ENCODE measurements around the gene SHTN1. TPM values are rescaled to one million over a fixed set of nuclear protein-coding genes. Genes with fewer than 3 reads are reported as not detected.

Gene SHTN1
- total and polyA plus RNA-seq, 10 of the 15 experiments (the other 5 are each of a cell fraction or from before 2014, with no cell fraction given): 0.79 to 4.0 (median 2.0) TPM

GRCh38 chr10:117053482-117053881, 48.5 kb upstream of the SHTN1 start:
- ATAC-seq (no peak), FAIRE-seq (no peak), DNase-seq (ENCODE audit: low read depth, low spot score) (no peak)
- Histone ChIP-seq H3K9me3 (replicated peaks; ENCODE audit: control insufficient read depth, insufficient read depth, low read length) (no peaks in the 10 kb centered on the region), H3K4me3 (no peak overlapping the region), H3K4me2 (ENCODE audit: control insufficient read depth, insufficient read depth) (no peak overlapping the region), H2AFZ (ENCODE audit: control insufficient read depth, low read depth, low read length) (no peak overlapping the region), H3K27me3 (replicated peaks in 1 of 2; ENCODE audit: control insufficient read depth in 2 of 2, insufficient read depth in 2 of 2, low read length in 1 of 2) (no peaks in the 10 kb centered on the region; a peak in 1 of 4 replicates), H3K27ac (ENCODE audit: control insufficient read depth, insufficient read depth) (no peak overlapping the region), H3K4me1 (ENCODE audit: control insufficient read depth, insufficient read depth, low read length) (no peaks in the 10 kb centered on the region), H3K79me2 (ENCODE audit: control insufficient read depth, insufficient read depth, low read length) (no peaks in the 10 kb centered on the region), H3K9ac (ENCODE audit: control insufficient read depth, insufficient read depth, low read length) (no peak overlapping the region), H3K36me3 (ENCODE audit: control insufficient read depth in 2 of 2, insufficient read depth in 2 of 2, low read length in 1 of 2) (no peaks in the 10 kb centered on the region), H4K20me1 (ENCODE audit: control insufficient read depth, insufficient read depth) (no peaks in the 10 kb centered on the region)
- intact Hi-C loops (cut with micrococcal nuclease; ENCODE audit: unreplicated experiment): no loop called here
- ChIA-PET CTCF (no interaction called here), RAD21 (ENCODE audit: unreplicated experiment) (no interaction called here), POLR2A (no interaction called here), SMC1A (ENCODE audit: uncharacterized antibody, unreplicated experiment) (no interaction called here)
- in situ Hi-C loops (cut with MboI): no loop called here
- BruUV-seq (replicated peaks): no TSS peak
- 71% methylated on average over 1 of the region's 1 CpG for WGBS (ENCODE audit: insufficient coverage, insufficient replicate concordance, low lambda C conversion rate, missing lambda C conversion rate)
- TF ChIP-seq, protein P1, sequence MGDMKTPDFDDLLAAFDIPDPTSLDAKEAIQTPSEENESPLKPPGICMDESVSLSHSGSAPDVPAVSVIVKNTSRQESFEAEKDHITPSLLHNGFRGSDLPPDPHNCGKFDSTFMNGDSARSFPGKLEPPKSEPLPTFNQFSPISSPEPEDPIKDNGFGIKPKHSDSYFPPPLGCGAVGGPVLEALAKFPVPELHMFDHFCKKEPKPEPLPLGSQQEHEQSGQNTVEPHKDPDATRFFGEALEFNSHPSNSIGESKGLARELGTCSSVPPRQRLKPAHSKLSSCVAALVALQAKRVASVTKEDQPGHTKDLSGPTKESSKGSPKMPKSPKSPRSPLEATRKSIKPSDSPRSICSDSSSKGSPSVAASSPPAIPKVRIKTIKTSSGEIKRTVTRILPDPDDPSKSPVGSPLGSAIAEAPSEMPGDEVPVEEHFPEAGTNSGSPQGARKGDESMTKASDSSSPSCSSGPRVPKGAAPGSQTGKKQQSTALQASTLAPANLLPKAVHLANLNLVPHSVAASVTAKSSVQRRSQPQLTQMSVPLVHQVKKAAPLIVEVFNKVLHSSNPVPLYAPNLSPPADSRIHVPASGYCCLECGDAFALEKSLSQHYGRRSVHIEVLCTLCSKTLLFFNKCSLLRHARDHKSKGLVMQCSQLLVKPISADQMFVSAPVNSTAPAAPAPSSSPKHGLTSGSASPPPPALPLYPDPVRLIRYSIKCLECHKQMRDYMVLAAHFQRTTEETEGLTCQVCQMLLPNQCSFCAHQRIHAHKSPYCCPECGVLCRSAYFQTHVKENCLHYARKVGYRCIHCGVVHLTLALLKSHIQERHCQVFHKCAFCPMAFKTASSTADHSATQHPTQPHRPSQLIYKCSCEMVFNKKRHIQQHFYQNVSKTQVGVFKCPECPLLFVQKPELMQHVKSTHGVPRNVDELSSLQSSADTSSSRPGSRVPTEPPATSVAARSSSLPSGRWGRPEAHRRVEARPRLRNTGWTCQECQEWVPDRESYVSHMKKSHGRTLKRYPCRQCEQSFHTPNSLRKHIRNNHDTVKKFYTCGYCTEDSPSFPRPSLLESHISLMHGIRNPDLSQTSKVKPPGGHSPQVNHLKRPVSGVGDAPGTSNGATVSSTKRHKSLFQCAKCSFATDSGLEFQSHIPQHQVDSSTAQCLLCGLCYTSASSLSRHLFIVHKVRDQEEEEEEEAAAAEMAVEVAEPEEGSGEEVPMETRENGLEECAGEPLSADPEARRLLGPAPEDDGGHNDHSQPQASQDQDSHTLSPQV (IDR thresholded peaks at IDR 0.05): no peak
- TF ChIP-seq ETV6 (conservative IDR thresholded peaks at IDR 0.05 in 1 of 2, IDR thresholded peaks at IDR 0.05 in 1 of 2; ENCODE audit: borderline replicate concordance in 1 of 2, low read depth in 1 of 2) (no peak), SUPT20H (IDR thresholded peaks at IDR 0.05; ENCODE audit: borderline replicate concordance, control insufficient read depth, low read depth, low read length) (no peak), NFYB (IDR thresholded peaks at IDR 0.05; ENCODE audit: insufficient read depth, low read depth, low read length) (no peak), SKIL (IDR thresholded peaks at IDR 0.05; ENCODE audit: low read depth, poor library complexity, severe bottlenecking) (no peak), YY1 (IDR thresholded peaks at IDR 0.05; ENCODE audit: low read depth, low read length) (no peak), EED (IDR thresholded peaks at IDR 0.05; ENCODE audit: low read depth) (no peak), NBN (IDR thresholded peaks at IDR 0.05) (no peak), JUND (IDR thresholded peaks at IDR 0.05; ENCODE audit: low read depth, low read length) (no peak), TAF1 (IDR thresholded peaks at IDR 0.05; ENCODE audit: borderline replicate concordance, low read depth, low read length) (no peak), KAT2A (conservative IDR thresholded peaks at IDR 0.05; ENCODE audit: control insufficient read depth, low read depth, low read length) (no peak), CBX5 (IDR thresholded peaks at IDR 0.05; ENCODE audit: low read depth) (no peak), RAD51 (IDR thresholded peaks at IDR 0.05) (no peak), NFYA (IDR thresholded peaks at IDR 0.05; ENCODE audit: borderline replicate concordance, low read depth, low read length) (no peak), SIX5 (IDR thresholded peaks at IDR 0.05; ENCODE audit: low read depth, low read length, severe bottlenecking) (no peak), MTA2 (IDR thresholded peaks at IDR 0.05; ENCODE audit: low read depth) (no peak)
- TF ChIP-seq, protein P2, sequence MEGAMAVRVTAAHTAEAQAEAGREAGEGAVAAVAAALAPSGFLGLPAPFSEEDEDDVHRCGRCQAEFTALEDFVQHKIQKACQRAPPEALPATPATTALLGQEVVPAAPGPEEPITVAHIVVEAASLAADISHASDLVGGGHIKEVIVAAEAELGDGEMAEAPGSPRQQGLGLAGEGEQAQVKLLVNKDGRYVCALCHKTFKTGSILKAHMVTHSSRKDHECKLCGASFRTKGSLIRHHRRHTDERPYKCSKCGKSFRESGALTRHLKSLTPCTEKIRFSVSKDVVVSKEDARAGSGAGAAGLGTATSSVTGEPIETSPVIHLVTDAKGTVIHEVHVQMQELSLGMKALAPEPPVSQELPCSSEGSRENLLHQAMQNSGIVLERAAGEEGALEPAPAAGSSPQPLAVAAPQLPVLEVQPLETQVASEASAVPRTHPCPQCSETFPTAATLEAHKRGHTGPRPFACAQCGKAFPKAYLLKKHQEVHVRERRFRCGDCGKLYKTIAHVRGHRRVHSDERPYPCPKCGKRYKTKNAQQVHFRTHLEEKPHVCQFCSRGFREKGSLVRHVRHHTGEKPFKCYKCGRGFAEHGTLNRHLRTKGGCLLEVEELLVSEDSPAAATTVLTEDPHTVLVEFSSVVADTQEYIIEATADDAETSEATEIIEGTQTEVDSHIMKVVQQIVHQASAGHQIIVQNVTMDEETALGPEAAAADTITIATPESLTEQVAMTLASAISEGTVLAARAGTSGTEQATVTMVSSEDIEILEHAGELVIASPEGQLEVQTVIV (IDR thresholded peaks at IDR 0.05; ENCODE audit: borderline replicate concordance, partially characterized antibody): no peak

All from GM12878 (cell line).